SU-DHL-6 (cell line): ENCODE measurements around the gene RPLP2.

ENCODE experiments used
- H2AFZ ChIP-seq: fragments of 200-600 bp; sonication (generic); 2 replicates; pipeline ENCODE4 v1.6.1; 2014; ENCODE audit warnings: low read depth, mild to moderate bottlenecking, moderate library complexity, mixed read lengths, antibody characterized with exemption, low read length; ENCODE audit not compliant: severe bottlenecking
- H3F3A ChIP-seq: fragments of 200-600 bp; shearing (Covaris generic); 2 replicates; pipeline ENCODE4 v1.6.0; 2016; ENCODE audit warnings: antibody characterized with exemption, mild to moderate bottlenecking; ENCODE audit not compliant: insufficient read depth
- H3K27ac ChIP-seq: fragments of 200-600 bp; sonication (generic); 2 replicates; pipeline ENCODE4 v1.5.1; 2016; ENCODE audit warnings: low read depth, mild to moderate bottlenecking, low read length, moderate library complexity, mixed read lengths
- H3K27me3 ChIP-seq: fragments of 200-600 bp; sonication (generic), shearing (Covaris generic); 2 replicates; pipeline ENCODE4 v1.6.0; 2014; ENCODE audit warnings: mild to moderate bottlenecking, low read length
- H3K36me3 ChIP-seq: fragments of 200-600 bp; sonication (generic); 2 replicates; pipeline ENCODE4 v1.6.1; 2014; ENCODE audit warnings: mild to moderate bottlenecking, low read length, mixed read lengths
- H3K4me2 ChIP-seq: fragments of 300-600, 200-600 bp; shearing (Covaris generic), sonication (generic); 2 replicates; pipeline ENCODE4 v1.6.0; 2014; ENCODE audit warnings: low read length, low read depth, mild to moderate bottlenecking; ENCODE audit not compliant: poor library complexity, severe bottlenecking
- H3K4me3 ChIP-seq: fragments of 200-600 bp; sonication (generic); 2 replicates; pipeline ENCODE4 v1.5.1; 2014; ENCODE audit warnings: antibody characterized with exemption, low read length, mild to moderate bottlenecking, mixed read lengths; ENCODE audit not compliant: insufficient read depth, poor library complexity, severe bottlenecking
- H3K79me2 ChIP-seq: fragments of 200-600 bp; sonication (generic); 2 replicates; pipeline ENCODE4 v1.6.1; 2014; ENCODE audit warnings: mild to moderate bottlenecking, low read length, moderate library complexity; ENCODE audit not compliant: insufficient read depth
- H3K9ac ChIP-seq: fragments of 200-600 bp; sonication (generic); 2 replicates; pipeline ENCODE4 v1.7.0; 2014; ENCODE audit warnings: mild to moderate bottlenecking, low read length
- H3K9me2 ChIP-seq: fragments of 200-600 bp; sonication (generic); replicated peaks from 2 replicates; pipeline ENCODE4 v1.6.1; 2014; ENCODE audit warnings: low read length; ENCODE audit not compliant: insufficient read depth
- H3K9me3 ChIP-seq: fragments of 200-600 bp; sonication (generic); 2 replicates; pipeline ENCODE4 v1.6.1; 2014; ENCODE audit warnings: low read length, mixed read lengths; ENCODE audit not compliant: insufficient read depth
- H4K20me1 ChIP-seq: fragments of 200-600 bp; sonication (generic); 2 replicates; pipeline ENCODE4 v1.6.1; 2014; ENCODE audit warnings: low read depth, mild to moderate bottlenecking, antibody characterized with exemption, low read length, moderate library complexity, mixed read lengths
- CTCF ChIP-seq: fragments of 200-600 bp; sonication (generic); IDR thresholded peaks from one replicate; pipeline ENCODE4 v1.5.1; 2017; ENCODE audit warnings: antibody characterized with exemption, mild to moderate bottlenecking, low read length, moderate library complexity; ENCODE audit not compliant: insufficient read depth, poor library complexity, severe bottlenecking
- EZH2phosphoT487 ChIP-seq: fragments of 200-600 bp; sonication (generic), shearing (Covaris generic); conservative IDR thresholded peaks from 2 replicates; pipeline ENCODE4 v1.6.1; 2018; ENCODE audit warnings: mild to moderate bottlenecking, antibody characterized with exemption, low read length, moderate library complexity, mixed read lengths

RPLP2 gene

DNA sequence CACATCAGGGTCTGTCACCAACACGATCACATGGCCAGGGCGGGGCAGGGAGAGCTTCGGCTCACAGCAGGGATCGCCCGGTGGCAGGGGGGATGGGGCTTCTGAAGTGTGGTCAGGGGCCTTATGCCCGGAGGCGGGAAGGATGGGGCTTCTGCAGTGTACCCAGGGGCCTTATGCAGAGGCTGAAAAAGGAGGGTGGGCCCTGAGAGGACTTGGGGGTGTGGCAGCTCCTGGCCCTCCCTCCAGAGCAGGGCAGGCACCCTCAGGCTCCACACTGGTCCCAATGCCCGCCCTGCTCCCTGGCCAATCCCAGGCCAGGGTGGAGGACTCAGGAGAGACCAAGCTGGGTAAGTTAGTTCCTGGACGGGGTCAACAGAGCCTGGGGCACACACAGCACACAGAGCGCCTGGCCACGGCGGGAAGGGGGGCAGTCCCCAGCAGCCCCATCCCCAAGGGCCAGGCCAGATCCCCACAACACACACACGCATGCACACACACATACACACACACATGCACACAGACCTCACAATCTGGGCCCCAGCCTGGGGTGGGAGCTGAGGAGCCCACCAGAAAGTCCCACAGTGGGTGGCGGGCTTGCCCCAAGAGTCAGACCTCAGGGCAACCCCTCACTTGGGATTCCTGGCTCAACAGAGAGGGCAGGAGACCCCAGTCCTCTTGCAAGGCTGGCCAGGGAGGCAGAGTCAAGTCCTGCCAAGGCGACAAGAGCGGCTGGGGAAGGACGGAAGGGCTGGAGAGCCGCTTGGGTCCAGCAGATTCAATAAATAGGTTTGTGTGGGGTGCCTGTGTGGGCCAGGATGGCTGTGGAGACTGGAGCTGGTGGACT, 18.8 kb upstream of the RPLP2 start:
- TF ChIP-seq EZH2phosphoT487 (no peak), CTCF (no peak)
- Histone ChIP-seq H3K27me3 (no peaks in the 10 kb centered on the region), H3K79me2 (peaks cover 7% of the 10 kb centered on the region; the same call in 1 of the 2 replicates), H3K27ac (no peak overlapping the region), H3K9me3 (no peaks in the 10 kb centered on the region), H3K36me3 (no peaks in the 10 kb centered on the region), H3F3A (peaks cover 4% of the 10 kb centered on the region; the same call in 1 of the 2 replicates), H2AFZ (no peak overlapping the region), H3K9ac (no peak overlapping the region), H3K9me2 (no peaks in the 10 kb centered on the region), H3K4me3 (no peak overlapping the region), H3K4me2 (no peak overlapping the region), H4K20me1 (no peaks in the 10 kb centered on the region)

DNA sequence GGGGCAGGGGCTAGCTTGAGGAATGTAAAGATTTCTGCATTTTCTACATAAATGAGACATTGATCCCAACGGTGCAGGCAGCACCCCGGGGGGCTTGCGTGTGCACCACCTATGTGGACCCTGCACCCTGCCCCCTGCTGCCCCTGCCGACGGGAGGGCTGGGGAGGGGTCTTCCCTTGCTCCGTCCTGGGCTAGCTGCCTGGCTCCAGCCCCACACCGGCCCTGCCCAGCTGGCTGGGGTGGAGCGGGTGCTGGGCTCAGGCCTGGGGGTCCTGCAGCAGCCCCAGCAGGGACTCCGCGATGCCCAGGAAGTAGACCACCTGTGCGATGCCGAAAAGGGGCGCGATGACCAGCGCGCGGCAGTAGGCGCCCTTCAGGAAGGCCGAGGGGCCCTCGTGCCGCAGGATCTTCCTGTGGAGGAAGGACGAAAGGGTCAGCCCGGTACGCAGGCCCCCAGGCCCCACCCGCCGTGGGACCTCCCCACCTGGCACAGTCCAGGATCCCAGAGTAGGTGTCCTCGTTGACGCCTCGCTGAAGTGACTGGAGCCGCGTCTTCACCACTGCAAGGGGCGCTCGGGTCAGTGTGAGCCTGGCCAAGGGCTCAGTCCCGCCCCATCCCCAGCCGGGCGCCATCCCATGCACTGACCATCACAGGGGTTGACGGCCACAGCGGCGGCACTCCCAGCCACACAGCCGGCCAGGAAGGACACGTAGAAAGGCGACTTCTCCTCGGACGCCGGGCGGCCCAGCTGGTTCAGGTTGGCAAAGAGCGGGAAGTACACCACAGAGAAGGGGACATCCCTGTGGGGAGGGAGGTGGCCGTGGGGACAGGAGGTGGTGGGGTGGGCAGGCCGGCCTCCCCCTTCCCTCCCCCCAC, 17.9 kb upstream of the RPLP2 start:
- Histone ChIP-seq H3K9me3 (no peaks in the 10 kb centered on the region), H3K4me2 (no peak overlapping the region), H2AFZ (no peak overlapping the region), H3K36me3 (no peaks in the 10 kb centered on the region), H3K27ac (no peak overlapping the region), H3K4me3 (no peak overlapping the region), H4K20me1 (peaks cover 2% of the 10 kb centered on the region; the same call in 1 of the 2 replicates), H3K9ac (no peak overlapping the region), H3K79me2 (peaks cover 14% of the 10 kb centered on the region; the same call in 1 of the 2 replicates), H3F3A (peaks cover 6% of the 10 kb centered on the region; the same call in 1 of the 2 replicates), H3K27me3 (no peaks in the 10 kb centered on the region), H3K9me2 (no peaks in the 10 kb centered on the region)
- no peak for TF ChIP-seq EZH2phosphoT487
- TF ChIP-seq CTCF = no peak

DNA sequence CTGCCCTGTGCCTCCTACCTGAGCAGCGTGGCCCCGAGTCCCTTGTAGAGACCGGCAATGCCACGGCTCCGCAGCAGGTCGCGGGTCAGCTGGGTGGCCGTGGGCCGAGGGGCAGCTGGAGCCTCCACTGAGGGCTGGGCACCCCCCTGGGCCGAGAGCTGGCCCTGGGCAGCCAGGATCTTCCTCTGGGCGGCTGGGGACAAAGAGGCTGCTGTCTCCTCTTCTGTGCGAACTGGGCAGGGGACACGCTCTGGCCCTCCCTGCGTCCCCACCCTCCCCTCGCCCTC, 17.3 kb upstream of the RPLP2 start:
- TF ChIP-seq EZH2phosphoT487 (no peak), CTCF (no peak)
- Histone ChIP-seq H3F3A (peaks cover 8% of the 10 kb centered on the region; the same call in 1 of the 2 replicates), H3K9ac (no peak overlapping the region), H3K36me3 (no peaks in the 10 kb centered on the region), H4K20me1 (peaks cover 2% of the 10 kb centered on the region; the same call in 1 of the 2 replicates), H3K9me3 (no peaks in the 10 kb centered on the region), H3K79me2 (peaks cover 15% of the 10 kb centered on the region; the same call in 1 of the 2 replicates), H3K27ac (no peak overlapping the region), H3K4me3 (no peak overlapping the region), H3K9me2 (no peaks in the 10 kb centered on the region), H3K4me2 (no peak overlapping the region), H2AFZ (no peak overlapping the region), H3K27me3 (no peaks in the 10 kb centered on the region)
